HepG2 (cell line): ENCODE data around the gene NUP214. TPM values are rescaled to one million over a fixed set of nuclear protein-coding genes. Genes with fewer than 3 reads are reported as not detected.

ENCODE experiments used
- AKAP8 ChIP-seq: sonication (generic); formaldehyde crosslinking; IDR thresholded peaks from 2 replicates; pipeline ENCODE4 v1.5.1; 2020; ENCODE audit warnings: mild to moderate bottlenecking, missing genetic modification reagents
- BORCS8-MEF2B ChIP-seq: sonication (generic); formaldehyde crosslinking; IDR thresholded peaks from 2 replicates; pipeline ENCODE4 v1.8.0; 2022; ENCODE audit warnings: mild to moderate bottlenecking, missing genetic modification reagents
- DMAP1 ChIP-seq: IDR thresholded peaks from 2 replicates; pipeline ENCODE4 v1.6.1; 2016
- GATAD1 ChIP-seq: IDR thresholded peaks from 2 replicates; pipeline ENCODE4 v1.6.1; 2016; ENCODE audit warnings: missing genetic modification reagents, missing compliant biosample characterization
- HCFC1 ChIP-seq: fragments of 150-350 bp; IDR thresholded peaks from 2 replicates; pipeline ENCODE4 v1.6.1; 2014; ENCODE audit warnings: low read depth, low read length
- HDAC1 ChIP-seq: sonication (generic); formaldehyde crosslinking; IDR thresholded peaks from 2 replicates; pipeline ENCODE4 v1.5.1; 2020; ENCODE audit warnings: mild to moderate bottlenecking, missing genetic modification reagents
- MAFF ChIP-seq: IDR thresholded peaks from 2 replicates; pipeline ENCODE4 v1.6.1; 2011; ENCODE audit warnings: low read depth, low read length, improper control_type of control experiment
- MAZ ChIP-seq, 2 experiments: sonication (generic) in 1 of 2; formaldehyde crosslinking in 1 of 2; IDR thresholded peaks; 2 replicates each; pipeline versions ENCODE4 v1.5.0 to v1.6.1; 2012 to 2020; ENCODE audit warnings: low read depth in 2 of 2, mild to moderate bottlenecking in 2 of 2, borderline replicate concordance in 1 of 2, improper control_type of control experiment in 1 of 2, low read length in 1 of 2, missing genetic modification reagents in 1 of 2, moderate library complexity in 1 of 2
- MYC ChIP-seq: sonication (generic); formaldehyde crosslinking; IDR thresholded peaks from 2 replicates; pipeline ENCODE4 v1.9.0; 2021; ENCODE audit warnings: missing genetic modification reagents, borderline replicate concordance
- NCOA1 ChIP-seq: sonication (generic); formaldehyde crosslinking; IDR thresholded peaks from 2 replicates; pipeline ENCODE4 v1.9.0; 2021; ENCODE audit warnings: missing genetic modification reagents
- NFKBIZ ChIP-seq: IDR thresholded peaks from 2 replicates; pipeline ENCODE4 v1.6.1; 2018; ENCODE audit warnings: missing genetic modification reagents, missing compliant biosample characterization
- PPARG ChIP-seq: conservative IDR thresholded peaks from 2 replicates; pipeline ENCODE4 v1.6.1; 2016; ENCODE audit warnings: missing biosample characterization, missing genetic modification reagents
- RAD51 ChIP-seq: fragments of 450-650 bp; IDR thresholded peaks from 2 replicates; pipeline ENCODE4 v1.6.1; 2016; ENCODE audit warnings: borderline replicate concordance
- RBFOX2 ChIP-seq: fragments of 200-400 bp; formaldehyde crosslinking; IDR thresholded peaks from 2 replicates; pipeline ENCODE4 v1.6.1; 2017; ENCODE audit warnings: low read depth, mild to moderate bottlenecking, low read length
- SPEN ChIP-seq: sonication (generic); formaldehyde crosslinking; IDR thresholded peaks from 2 replicates; pipeline ENCODE4 v1.5.1; 2020; ENCODE audit warnings: low read depth, mild to moderate bottlenecking, missing genetic modification reagents
- SRSF1 ChIP-seq: fragments of 200-400 bp; formaldehyde crosslinking; optimal IDR thresholded peaks from 2 replicates; pipeline ENCODE3; 2017; ENCODE audit warnings: mild to moderate bottlenecking, low read depth, low read length, moderate library complexity
- TARDBP ChIP-seq: sonication (generic); formaldehyde crosslinking; IDR thresholded peaks from 2 replicates; pipeline ENCODE4 v1.8.0; 2022; ENCODE audit warnings: mild to moderate bottlenecking, missing genetic modification reagents
- ZBTB33 ChIP-seq: sonication (generic); formaldehyde crosslinking; IDR thresholded peaks from 2 replicates; pipeline ENCODE4 v1.4.0; 2020; ENCODE audit warnings: missing genetic modification reagents
- ZFP36L1 ChIP-seq: sonication (generic); formaldehyde crosslinking; IDR thresholded peaks from 2 replicates; pipeline ENCODE4 v1.8.0; 2022; ENCODE audit warnings: mild to moderate bottlenecking, missing genetic modification reagents, moderate library complexity
- ZFX ChIP-seq: sonication (generic); formaldehyde crosslinking; IDR thresholded peaks from 2 replicates; pipeline ENCODE4 v1.4.0; 2020; ENCODE audit warnings: mild to moderate bottlenecking, low read depth, missing genetic modification reagents, moderate library complexity
- ZNF225 ChIP-seq: sonication (generic); formaldehyde crosslinking; IDR thresholded peaks from 2 replicates; pipeline ENCODE4 v1.4.0; 2020; ENCODE audit warnings: mild to moderate bottlenecking, missing genetic modification reagents
- ZNF292 ChIP-seq: sonication (generic); formaldehyde crosslinking; IDR thresholded peaks from 2 replicates; pipeline ENCODE4 v1.8.1; 2022; ENCODE audit warnings: mild to moderate bottlenecking, low read depth, missing genetic modification reagents, borderline replicate concordance
- ZNF777 ChIP-seq: sonication (generic); formaldehyde crosslinking; IDR thresholded peaks from 2 replicates; pipeline ENCODE4 v1.4.0; 2020; ENCODE audit warnings: missing genetic modification reagents
- ZXDC ChIP-seq: sonication (generic); formaldehyde crosslinking; IDR thresholded peaks from 2 replicates; pipeline ENCODE4 v1.5.0; 2020; ENCODE audit warnings: mild to moderate bottlenecking, missing genetic modification reagents
- polyA plus RNA-seq, 8 experiments: library from polyadenylated mRNA; depleted of rRNA in 3 of 8; stranded (reverse) in 7 of 8; unstranded in 1 of 8; fragments of >200 nt; fragmentation: Illumina TruSeq in 4 of 8; extraction: Trizol in 4 of 8; gene quantifications; 2 replicates each; pipeline versions ENCODE4 v1.2.1 to v1.2.3, GENCODE V29; 2011 to 2016; ENCODE audit warnings: low read depth in 4 of 8, missing spikeins in 1 of 8, mixed read lengths in 1 of 8; ENCODE audit not compliant: insufficient read depth in 1 of 8
- total RNA-seq, 5 experiments: library from RNA; depleted of rRNA; stranded (reverse); fragments of >200 nt; fragmentation: Illumina TruSeq; extraction: Trizol; gene quantifications; 2 replicates each; pipeline ENCODE4 v1.2.3, GENCODE V29; 2016; ENCODE audit warnings: low read depth in 1 of 5

NUP214 gene
- total and polyA plus RNA-seq, 2 of the 13 experiments (the other 11 are each of a cell fraction or from before 2014, with no cell fraction given): 8.4 to 16.0 TPM

- TF ChIP-seq NCOA1 (CRISPR knock-in tag): no peak
- TF ChIP-seq NFKBIZ: no peak
- TF ChIP-seq MYC (CRISPR knock-in tag): peak; percentile 67; the same call in 1 of the 2 replicates
- TF ChIP-seq ZXDC (CRISPR knock-in tag): no peak
- 0 out of 2 replicates have a peak, but pooled peaks have one; percentile 60 for TF ChIP-seq ZNF292 (CRISPR knock-in tag)
- 0 out of 2 replicates have a peak, but pooled peaks have one; percentile 41 for TF ChIP-seq ZNF777 (CRISPR knock-in tag)
- TF ChIP-seq ZFX (CRISPR knock-in tag): peak; percentile 54
- no peak for TF ChIP-seq ZFP36L1 (CRISPR knock-in tag)
- TF ChIP-seq BORCS8-MEF2B (CRISPR knock-in tag): 0 out of 2 replicates have a peak, but pooled peaks have one; percentile 50
- no peak for TF ChIP-seq TARDBP (CRISPR knock-in tag)
- no peak for TF ChIP-seq SPEN (CRISPR knock-in tag)
- TF ChIP-seq MAZ (IDR thresholded peaks at IDR 0.05; ENCODE audit: borderline replicate concordance, low read depth, low read length): no peak
- TF ChIP-seq MAZ (CRISPR knock-in tag; IDR thresholded peaks at IDR 0.05; ENCODE audit: low read depth): no peak
- no peak for TF ChIP-seq DMAP1
- TF ChIP-seq RAD51: no peak
- TF ChIP-seq ZNF225 (CRISPR knock-in tag): peak; percentile 85
- no peak for TF ChIP-seq ZBTB33 (CRISPR knock-in tag)
- no peak for TF ChIP-seq AKAP8
- peak; percentile 52 for TF ChIP-seq HDAC1 (CRISPR knock-in tag)
- TF ChIP-seq GATAD1: no peak
- TF ChIP-seq RBFOX2: no peak
- no peak for TF ChIP-seq MAFF
- TF ChIP-seq HCFC1: no peak
- no peak for TF ChIP-seq PPARG (CRISPR knock-in tag)
- TF ChIP-seq SRSF1: no peak
Observed at GRCh38 chr9:131078427-131079366, 46.7 kb upstream of the NUP214 start (continued).
